A673 (cell line): ENCODE measurements around the gene SPRTN. TPM values are rescaled to one million over a fixed set of nuclear protein-coding genes. Genes with fewer than 3 reads are reported as not detected.
A peak's percentile ranks its signal among the peaks of the same experiment; 100 is the strongest.

Source experiments
- BruUV-seq: library from RNA; stranded (reverse); fragments of 400-500 nt; replicated peaks from 2 replicates; lab custom pipeline; 2021; lab: Mats Ljungman, UMichigan
- CTCF ChIA-PET: fragments of 300-600 bp; sonication (Branson Sonifier 250); formaldehyde crosslinking; loops from one replicate; lab custom pipeline; 2022; ENCODE audit warnings: antibody characterized with exemption; lab: Charles Lee
- POLR2A ChIA-PET: fragments of 300-600 bp; sonication (Branson Sonifier 250); formaldehyde crosslinking; loops from one replicate; lab custom pipeline; 2022; ENCODE audit warnings: antibody characterized with exemption; ENCODE audit not compliant: low non-redundant PET; lab: Charles Lee
- DNase-seq: peaks from one replicate; pipeline ENCODE4 v3.0.0-alpha.2; 2015; ENCODE audit warnings: low spot score
- H3K27ac ChIP-seq: fragments of 200-600 bp; sonication (generic); 2 replicates; pipeline ENCODE4 v1.5.1; 2016; ENCODE audit warnings: mixed run types, low read depth, mild to moderate bottlenecking, mixed read lengths, antibody characterized with exemption, low read length; ENCODE audit not compliant: poor library complexity, severe bottlenecking
- H3K27me3 ChIP-seq: fragments of 200-600 bp; sonication (generic); replicated peaks from 2 replicates; pipeline ENCODE4 v1.6.1; 2017; ENCODE audit warnings: mixed run types, low read depth, mild to moderate bottlenecking, mixed read lengths, antibody characterized with exemption, low read length; ENCODE audit not compliant: insufficient read depth, poor library complexity
- H3K36me3 ChIP-seq: fragments of 200-600 bp; sonication (generic); 2 replicates; pipeline ENCODE4 v1.6.1; 2016; ENCODE audit warnings: mixed run types, mild to moderate bottlenecking, mixed read lengths, antibody characterized with exemption, low read length; ENCODE audit not compliant: insufficient read depth, poor library complexity, severe bottlenecking
- H3K4me1 ChIP-seq: fragments of 200-600 bp; sonication (generic); 2 replicates; pipeline ENCODE4 v1.6.1; 2017; ENCODE audit warnings: mixed run types, mild to moderate bottlenecking, mixed read lengths, antibody characterized with exemption, low read length; ENCODE audit not compliant: insufficient read depth, poor library complexity, severe bottlenecking
- H3K4me3 ChIP-seq: fragments of 200-600 bp; sonication (generic); 2 replicates; pipeline ENCODE4 v1.5.1; 2016; ENCODE audit warnings: low read depth, mixed run types, mild to moderate bottlenecking, mixed read lengths, low read length; ENCODE audit not compliant: poor library complexity, severe bottlenecking
- H3K9me3 ChIP-seq: fragments of 200-600 bp; sonication (generic); 2 replicates; pipeline ENCODE4 v1.6.1; 2016; ENCODE audit warnings: mixed run types, low read depth, mild to moderate bottlenecking, mixed read lengths, antibody characterized with exemption, low read length; ENCODE audit not compliant: poor library complexity, severe bottlenecking
- CTCF ChIP-seq: fragments of 300-800, 200-600 bp; sonication (generic); conservative IDR thresholded peaks from 2 replicates; pipeline ENCODE4 v1.5.1; 2017; ENCODE audit warnings: low read depth, mild to moderate bottlenecking, antibody characterized with exemption, low read length, moderate library complexity, mixed read lengths
- EZH2 ChIP-seq: fragments of 200-600 bp; sonication (generic); IDR thresholded peaks from 2 replicates; pipeline ENCODE4 v1.6.1; 2017; ENCODE audit warnings: borderline replicate concordance, low read depth, mild to moderate bottlenecking, mixed read lengths, antibody characterized with exemption, low read length; ENCODE audit not compliant: poor library complexity, severe bottlenecking
- intact Hi-C: fragments of 100-400 bp; cut with micrococcal nuclease; formaldehyde crosslinking; loops from one replicate; pipeline ENCODE4 v1.10.0; 2022; ENCODE audit not compliant: unreplicated experiment
- total RNA-seq: library from RNA; stranded (reverse); gene quantifications from 2 replicates; pipeline ENCODE4 v1.2.3, GENCODE V29; 2021

Gene SPRTN
- total RNA-seq, 1 experiment from 2014 or later: 27.2 TPM

- Histone ChIP-seq H3K36me3 (peaks cover 28% of the 10 kb centered on the region), H3K4me1 (no peaks in the 10 kb centered on the region), H3K4me3 (no peak overlapping the region), H3K27ac (no peak overlapping the region), H3K9me3 (no peaks in the 10 kb centered on the region), H3K27me3 (no peaks in the 10 kb centered on the region)
- intact Hi-C loops: no loop called here
- no TSS peak for BruUV-seq
- CTCF ChIA-PET: no interaction called here
- no peak for TF ChIP-seq CTCF
- TF ChIP-seq EZH2: no peak
- POLR2A ChIA-PET: interaction anchor here (0.7 kb wide), 1 partner anchor 17 kb away, joined by 3 read pairs; the partner anchor contains the start of gene EXOC8
- no peak for DNase-seq
Measured at GRCh38 chr1:231355171-231355570, 17.1 kb downstream of the SPRTN start.

DNA sequence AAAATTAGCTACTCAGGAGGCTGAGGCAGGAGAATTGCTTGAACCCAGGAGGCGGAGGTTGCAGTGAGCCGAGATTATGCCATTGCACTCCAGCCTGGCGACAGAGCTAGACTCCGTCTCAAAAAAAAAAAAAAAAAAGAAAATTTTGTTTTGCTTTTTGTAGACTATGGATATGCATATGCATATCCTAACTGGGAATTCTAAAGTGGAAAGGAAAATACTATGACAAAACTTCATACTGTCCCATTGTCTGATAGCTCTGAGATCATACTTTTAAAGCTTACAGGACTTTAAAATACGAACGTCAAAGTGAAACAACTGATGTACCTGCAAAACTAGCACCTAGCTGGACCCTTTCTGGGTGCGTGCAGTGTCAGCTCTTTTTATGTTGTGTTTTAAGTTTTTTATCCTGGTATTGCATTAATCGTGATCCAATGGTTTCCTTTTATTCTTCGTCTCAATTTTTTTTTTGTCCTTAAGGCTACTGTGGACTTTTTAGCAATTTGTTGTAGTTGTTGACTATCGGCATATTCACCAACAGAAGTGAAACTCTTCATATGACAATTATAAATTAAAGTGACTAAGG is 19.2 kb downstream of the SPRTN start:
- Histone ChIP-seq H3K27me3 (no peaks in the 10 kb centered on the region), H3K36me3 (peaks cover 12% of the 10 kb centered on the region), H3K9me3 (no peaks in the 10 kb centered on the region), H3K4me3 (no peak overlapping the region), H3K27ac (no peak overlapping the region), H3K4me1 (no peaks in the 10 kb centered on the region)
- CTCF ChIA-PET: interaction anchor here (0.6 to 1.2 kb wide), 3 partner anchors 227 to 247 kb away, joined by 3 to 7 read pairs (median 4); no protein-coding TSS in a partner anchor
- no peak for TF ChIP-seq CTCF
- TF ChIP-seq EZH2: no peak
- no peak for DNase-seq
- BruUV-seq: no TSS peak
- intact Hi-C loops: no loop called here
- POLR2A ChIA-PET: no interaction called here

- H3K4me1 ChIP-seq: no peaks in the 10 kb centered on the region
- no peaks in the 10 kb centered on the region for H3K27me3 ChIP-seq
- no peaks in the 10 kb centered on the region for H3K9me3 ChIP-seq
- intact Hi-C loops: loop anchor here (1.0 kb wide), 1 partner anchor 232 kb away; no protein-coding TSS in a partner anchor
- no peak overlapping the region for H3K4me3 ChIP-seq
- TF ChIP-seq EZH2: no peak
- TF ChIP-seq CTCF: peak; percentile 81
- no TSS peak for BruUV-seq
- POLR2A ChIA-PET: no interaction called here
- peak; percentile 80 for DNase-seq
- CTCF ChIA-PET: interaction anchor here (1.2 kb wide), 1 partner anchor 226 kb away, joined by 7 read pairs; no protein-coding TSS in a partner anchor
- H3K36me3 ChIP-seq: peaks cover 6% of the 10 kb centered on the region
- no peak overlapping the region for H3K27ac ChIP-seq
Measured at GRCh38 chr1:231357831-231358354, 19.8 kb downstream of the SPRTN start.
